Pancreas (tissue), 10 donors: ENCODE results near the gene DCP1A. TPM values are rescaled to one million over a fixed set of nuclear protein-coding genes. Genes with fewer than 3 reads are reported as not detected.

Experiments used
- ATAC-seq, 4 donors: fragments of 200-7000 bp; cut with Tn5 transposase; one replicate each; pipeline versions ENCODE4 v1.8.0 to v1.9.1; 2020; ENCODE audit warnings: mild to moderate bottlenecking in 4 of 4, moderate library complexity in 4 of 4
- DNase-seq, 6 donors: peaks; one replicate each; pipeline ENCODE4 v3.0.0-alpha.2; 2020
- FAIRE-seq: peaks from 2 replicates; lab custom pipeline; 2012; peaks lifted over from hg19 to GRCh38; lab: Jason Lieb, UNC
- H3K27ac ChIP-seq, 4 donors: fragments of 200-600 bp; sonication (generic); 1 replicate in 3 of 4; 2 replicates in 1 of 4; pipeline versions ENCODE4 v1.5.0 to v1.8.0; 2020
- H3K27me3 ChIP-seq, 4 donors: fragments of 200-600 bp; one replicate each; pipeline ENCODE4 v1.8.0; 2021
- H3K36me3 ChIP-seq, 3 donors: fragments of 200-600 bp; sonication (generic) in 1 of 3; one replicate each; pipeline versions ENCODE4 v1.5.0 to v1.8.0; 2020 to 2021
- H3K4me1 ChIP-seq, 3 donors: fragments of 200-600 bp; one replicate each; pipeline ENCODE4 v1.8.0; 2021
- H3K4me3 ChIP-seq, 4 donors: fragments of 200-600 bp; sonication (generic) in 2 of 4; one replicate each; pipeline versions ENCODE4 v1.5.0 to v1.8.0; 2020 to 2021
- H3K9me3 ChIP-seq, 4 donors: fragments of 200-600 bp; one replicate each; pipeline ENCODE4 v1.8.0; 2021
- WGBS, 2 donors: extraction: QIAGEN DNeasy Blood & Tissue Kit; methylation state at CpG; one replicate each; pipeline ENCODE4 v1.1.7; 2013; 5-methylcytosine and 5-hydroxymethylcytosine counted together
- intact Hi-C, 3 donors: fragments of 100-400 bp; cut with DNase I; formaldehyde crosslinking; loops; one replicate each; pipeline versions ENCODE4 v1.11.1 to v1.14.2; 2022
- polyA plus RNA-seq, 2 donors: library from polyadenylated mRNA; stranded (reverse); fragments of 200-250 nt; gene quantifications; one replicate each; pipeline ENCODE4 v1.2.3, GENCODE V29; 2013
- total RNA-seq, 6 donors: library from RNA; stranded (reverse); fragmentation: NEBNext Ultra II Directional in 4 of 6; extraction: Animal tissue kit (Norgen Biotek cat#: 25700) in 4 of 6; gene quantifications; one replicate each; pipeline versions ENCODE4 v1.2.1 to v1.2.4, GENCODE V29; 2021 to 2023
- TF ChIP-seq, protein P1 (sequence below), 4 donors: fragments of 200-600 bp; sonication (generic) in 3 of 4; IDR thresholded peaks; one replicate each; pipeline versions ENCODE4 v1.5.0 to v1.8.0; 2021; ENCODE audit warnings: antibody characterized with exemption in 4 of 4
- donor health status: healthy with polysubstance abuse.
- donor health status: DM: no; HTN: no; CAD: no; lungs with moderate emphysema.
- donor health status: DM: no; HTN: no; CAD: no.
- donor health status: control.
- donor health status: control.
- donor health status: Bipolar disorder and iron deficiency.
- donor health status: DM: yes; HTN: yes; CAD: no.
- donor health status: DM: no; HTN: no; CAD: no.
- donor health status: DM: no; HTN: no; CAD: no.
- donor health status: DM: yes; HTN: yes; CAD: no.

The DCP1A gene
- total and polyA plus RNA-seq, 8 donors: 4.9 to 13.9 (median 6.9) TPM

GRCh38 chr3:53252096-53252946 is 95.0 kb downstream of the DCP1A start:
- FAIRE-seq: no peak
- Histone ChIP-seq H3K36me3 (no peaks in the 10 kb centered on the region), H3K4me1 (peaks cover 9 to 32% (median 18%) of the 10 kb centered on the region in 3 donors), H3K27ac (peak overlapping the region in 2 of 4 donors; percentile 10 to 83), H3K9me3 (no peaks in the 10 kb centered on the region), H3K4me3 (peak overlapping the region in 1 of 4 donors; percentile 2), H3K27me3 (no peaks in the 10 kb centered on the region)
- WGBS, 2 donors: 34 to 39% methylated on average over 10 of the region's 10 CpGs
- no peak for DNase-seq
- intact Hi-C loops: no loop called here
- TF ChIP-seq, protein P1, sequence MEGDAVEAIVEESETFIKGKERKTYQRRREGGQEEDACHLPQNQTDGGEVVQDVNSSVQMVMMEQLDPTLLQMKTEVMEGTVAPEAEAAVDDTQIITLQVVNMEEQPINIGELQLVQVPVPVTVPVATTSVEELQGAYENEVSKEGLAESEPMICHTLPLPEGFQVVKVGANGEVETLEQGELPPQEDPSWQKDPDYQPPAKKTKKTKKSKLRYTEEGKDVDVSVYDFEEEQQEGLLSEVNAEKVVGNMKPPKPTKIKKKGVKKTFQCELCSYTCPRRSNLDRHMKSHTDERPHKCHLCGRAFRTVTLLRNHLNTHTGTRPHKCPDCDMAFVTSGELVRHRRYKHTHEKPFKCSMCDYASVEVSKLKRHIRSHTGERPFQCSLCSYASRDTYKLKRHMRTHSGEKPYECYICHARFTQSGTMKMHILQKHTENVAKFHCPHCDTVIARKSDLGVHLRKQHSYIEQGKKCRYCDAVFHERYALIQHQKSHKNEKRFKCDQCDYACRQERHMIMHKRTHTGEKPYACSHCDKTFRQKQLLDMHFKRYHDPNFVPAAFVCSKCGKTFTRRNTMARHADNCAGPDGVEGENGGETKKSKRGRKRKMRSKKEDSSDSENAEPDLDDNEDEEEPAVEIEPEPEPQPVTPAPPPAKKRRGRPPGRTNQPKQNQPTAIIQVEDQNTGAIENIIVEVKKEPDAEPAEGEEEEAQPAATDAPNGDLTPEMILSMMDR (IDR thresholded peaks at IDR 0.05): no peak
- no peak for ATAC-seq

DNA sequence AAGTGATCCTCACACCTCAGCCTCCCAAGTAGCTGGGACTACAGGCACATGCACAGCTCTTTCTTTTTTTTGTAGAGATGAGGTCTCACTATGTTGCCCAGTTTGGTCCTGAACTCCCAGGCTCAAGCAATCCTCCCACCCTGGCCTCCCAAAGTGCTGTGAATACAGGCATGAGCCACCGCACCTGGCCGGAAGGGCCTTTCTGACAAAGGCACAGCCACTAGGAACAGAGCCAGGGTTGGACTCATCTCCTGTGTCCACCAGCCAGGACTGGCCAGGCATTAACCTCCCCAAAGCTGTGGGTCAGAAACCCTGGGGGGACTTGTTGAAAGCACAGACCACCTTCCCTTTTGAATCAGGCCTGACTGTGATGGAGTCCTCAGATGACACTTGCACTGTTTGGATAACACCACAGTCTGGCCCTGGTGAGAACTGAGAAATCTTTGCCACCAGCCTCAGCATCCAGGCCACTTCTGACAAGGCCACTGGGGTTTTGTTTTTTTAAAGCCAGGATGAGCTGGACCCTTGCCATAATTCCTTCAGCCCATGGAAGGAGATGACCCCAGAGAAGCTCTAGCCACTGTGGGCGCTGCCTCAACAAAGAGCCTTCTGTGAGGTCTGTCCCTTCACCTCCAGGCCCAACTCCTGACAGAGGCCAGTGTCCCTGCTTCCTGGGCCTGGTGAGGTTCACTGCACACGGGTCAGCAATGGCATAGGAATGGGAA is 96.3 kb downstream of the DCP1A start:
- Histone ChIP-seq H3K4me3 (no peak overlapping the region), H3K4me1 (peaks cover 9 to 32% (median 18%) of the 10 kb centered on the region in 3 donors), H3K9me3 (no peaks in the 10 kb centered on the region), H3K27me3 (no peaks in the 10 kb centered on the region), H3K36me3 (no peaks in the 10 kb centered on the region), H3K27ac (peak overlapping the region in 2 of 4 donors; percentile 44 to 83)
- TF ChIP-seq, protein P1 (IDR thresholded peaks at IDR 0.05): no peak
- 71 to 81% methylated on average over 4 of the region's 4 CpGs for WGBS, 2 donors
- FAIRE-seq: no peak
- ATAC-seq: no peak
- DNase-seq: no peak
- intact Hi-C loops: no loop called here

DNA sequence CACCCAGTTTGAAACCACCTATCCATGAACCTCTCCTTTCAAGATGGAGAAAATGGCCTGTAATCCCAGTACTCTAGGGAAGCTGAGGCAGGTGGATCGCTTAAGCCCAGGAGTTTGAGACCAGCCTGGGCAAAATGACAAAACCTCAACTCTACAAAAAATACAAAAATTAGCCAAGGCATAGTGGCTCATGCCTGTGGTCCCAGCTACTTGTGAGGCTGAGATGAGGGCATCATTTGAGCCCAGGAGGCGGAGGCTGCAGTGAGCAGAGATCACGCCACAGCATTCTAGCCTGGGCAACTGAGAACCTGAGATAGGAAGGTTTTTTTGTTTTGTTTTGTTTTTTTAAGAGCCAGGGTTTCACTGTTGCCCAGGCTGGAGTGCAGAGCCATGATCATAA is 96.9 kb downstream of the DCP1A start:
- TF ChIP-seq, protein P1 (IDR thresholded peaks at IDR 0.05): no peak
- DNase-seq (no peak), FAIRE-seq (no peak), ATAC-seq (no peak)
- Histone ChIP-seq H3K4me1 (peaks cover 9 to 32% (median 18%) of the 10 kb centered on the region in 3 donors), H3K36me3 (no peaks in the 10 kb centered on the region), H3K27ac (peak overlapping the region in 2 of 4 donors; percentile 27 to 44), H3K9me3 (no peaks in the 10 kb centered on the region), H3K4me3 (no peak overlapping the region), H3K27me3 (no peaks in the 10 kb centered on the region)
- intact Hi-C loops: no loop called here
- 95 to 96% methylated on average over 3 of the region's 3 CpGs for WGBS, 2 donors

DNA sequence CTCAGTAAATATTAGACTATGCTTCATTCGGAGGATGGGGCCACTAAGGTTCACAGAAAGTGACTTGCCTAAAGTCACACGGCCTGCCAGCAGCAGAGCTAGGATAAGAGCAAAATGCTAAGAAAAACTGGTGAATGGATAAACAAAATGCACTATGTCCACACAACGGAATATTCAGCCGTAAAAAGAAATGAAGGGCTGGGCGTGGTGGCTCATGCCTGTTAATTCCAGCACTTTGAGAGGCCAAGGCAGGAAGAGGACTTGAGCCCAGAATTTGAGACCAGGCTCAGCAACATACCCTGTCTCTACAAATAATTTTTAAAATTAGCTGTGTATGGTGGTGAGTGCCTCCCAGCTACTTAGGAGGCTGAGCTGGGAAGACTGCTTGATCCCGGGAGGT is 99.2 kb downstream of the DCP1A start:
- 80 to 85% methylated on average over 6 of the region's 6 CpGs for WGBS, 2 donors
- TF ChIP-seq, protein P1 (IDR thresholded peaks at IDR 0.05): no peak
- FAIRE-seq (no peak), DNase-seq (no peak), ATAC-seq (no peak)
- Histone ChIP-seq H3K9me3 (no peaks in the 10 kb centered on the region), H3K4me3 (no peak overlapping the region), H3K36me3 (no peaks in the 10 kb centered on the region), H3K27me3 (no peaks in the 10 kb centered on the region), H3K4me1 (peaks cover 14 to 39% (median 17%) of the 10 kb centered on the region in 3 donors), H3K27ac (no peak overlapping the region)
- intact Hi-C loops: no loop called here
